HG03432 (cell line): Measurements from ENCODE around the gene POU6F2.

Source experiments
- ATAC-seq: cut with Tn5 transposase; IDR thresholded peaks from one replicate; pipeline ENCODE4 v1.9.1; 2021; ENCODE audit warnings: mild to moderate bottlenecking, moderate library complexity; ENCODE audit not compliant: unreplicated experiment

Gene POU6F2

DNA sequence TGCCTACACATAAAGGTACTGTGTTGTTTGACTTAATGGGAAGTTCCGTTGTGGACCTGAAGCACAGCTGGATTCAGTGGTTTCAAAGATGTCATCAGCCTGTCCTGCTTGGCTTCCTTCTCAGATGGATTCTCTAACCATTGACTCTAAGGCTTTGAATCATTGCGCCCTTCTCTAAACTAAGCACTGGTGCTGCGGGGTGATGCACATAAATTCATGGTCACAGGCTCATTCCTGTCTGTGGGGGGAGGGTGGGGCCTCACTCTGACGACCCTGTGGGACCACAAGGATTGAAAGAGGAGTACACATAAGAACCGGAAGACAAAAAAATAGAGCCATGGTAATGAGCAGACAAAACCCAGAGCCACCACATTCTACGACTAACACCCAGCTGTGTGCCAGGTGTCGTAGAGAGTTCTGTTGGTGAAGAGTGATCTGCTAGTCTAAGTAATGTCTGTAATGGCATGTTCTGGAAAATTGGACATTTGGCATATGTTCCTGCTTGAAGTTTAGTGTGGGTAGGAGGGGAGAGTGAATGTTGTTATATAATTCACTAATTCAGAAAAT, 491.2 kb downstream of the POU6F2 start:
- no peak for ATAC-seq

DNA sequence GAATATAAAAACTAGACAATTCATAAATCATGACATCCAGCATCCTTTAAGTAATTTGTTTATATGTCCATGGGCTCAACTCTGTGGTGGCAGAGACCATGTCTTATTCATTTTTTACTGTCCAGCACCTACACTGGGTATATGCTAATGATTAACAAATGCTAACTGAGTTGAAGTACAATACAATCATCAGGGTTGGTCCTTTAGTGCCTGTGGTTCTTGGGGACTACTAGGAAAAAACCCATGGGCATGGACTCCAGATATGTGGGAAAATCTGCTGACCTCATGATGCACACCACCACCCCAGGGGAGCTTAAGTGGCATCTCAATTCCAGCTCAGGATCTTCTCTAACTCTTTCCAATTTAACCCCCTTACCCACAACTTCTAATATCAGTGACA, 503.2 kb downstream of the POU6F2 start:
- ATAC-seq = no peak

DNA sequence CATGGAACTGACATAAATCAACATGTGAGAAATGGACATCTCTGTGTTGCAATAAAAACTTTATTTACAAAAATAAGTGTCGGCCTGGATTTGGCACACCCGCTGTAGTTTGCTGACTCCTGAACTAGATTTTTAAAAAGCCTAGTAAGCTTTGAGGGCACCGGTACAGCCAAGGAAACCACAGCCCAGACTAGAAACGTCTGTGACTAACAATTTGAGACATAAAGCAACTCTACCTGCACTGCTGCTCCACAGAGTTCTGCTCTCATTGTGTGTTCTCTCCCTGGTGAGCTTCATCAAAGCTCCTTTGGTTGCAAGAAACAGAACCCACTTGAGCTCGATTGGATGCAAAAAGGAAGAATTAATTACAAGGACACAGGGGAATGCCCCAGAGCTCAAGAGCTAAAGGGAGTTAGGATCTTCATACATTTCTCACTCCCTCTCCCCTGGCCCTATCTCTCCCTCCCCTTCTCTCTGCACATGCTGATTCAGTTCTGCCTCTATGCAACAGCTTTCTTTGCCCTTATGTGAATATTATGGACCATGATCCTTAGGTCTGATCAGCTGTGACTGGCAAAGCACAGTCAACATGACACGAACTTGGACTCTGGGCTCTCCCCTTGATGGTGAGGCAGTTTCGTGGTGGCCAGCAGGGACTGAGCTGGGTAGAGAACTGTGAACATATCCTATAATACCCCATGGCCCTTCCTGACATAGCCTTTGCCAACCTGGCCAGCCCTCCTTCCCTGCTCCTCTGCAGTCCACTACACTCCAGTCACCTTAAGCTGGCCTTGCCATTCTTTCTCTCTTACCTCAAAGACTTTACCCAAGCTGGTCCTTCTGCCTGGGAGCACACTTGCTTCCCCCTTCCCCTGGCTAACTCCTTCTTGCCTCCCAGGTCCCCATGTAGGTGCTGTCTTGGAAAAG, 511.0 kb downstream of the POU6F2 start:
- ATAC-seq = no peak

DNA sequence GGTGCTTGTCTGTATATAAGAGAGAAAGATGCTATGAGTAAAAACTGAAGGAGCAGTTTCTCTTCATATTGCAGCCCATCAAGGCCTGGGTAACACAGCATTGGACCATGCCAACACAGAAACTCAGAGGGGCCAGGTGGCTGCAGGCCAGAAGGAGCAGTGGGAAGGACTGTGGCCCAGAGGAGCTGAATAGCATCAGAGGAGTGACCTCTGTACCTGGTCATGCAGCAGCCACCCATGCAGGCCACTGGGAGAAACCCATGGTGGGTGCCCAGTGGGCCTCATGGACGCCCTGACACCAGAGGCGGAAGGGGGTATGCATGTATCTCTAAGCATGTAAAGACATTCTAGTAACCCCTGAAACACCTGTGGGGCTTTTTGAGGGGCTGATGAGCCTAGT, 512.6 kb downstream of the POU6F2 start:
- no peak for ATAC-seq

GRCh38 chr7:39493934-39494333, 516.2 kb downstream of the POU6F2 start:
- ATAC-seq = no peak

DNA sequence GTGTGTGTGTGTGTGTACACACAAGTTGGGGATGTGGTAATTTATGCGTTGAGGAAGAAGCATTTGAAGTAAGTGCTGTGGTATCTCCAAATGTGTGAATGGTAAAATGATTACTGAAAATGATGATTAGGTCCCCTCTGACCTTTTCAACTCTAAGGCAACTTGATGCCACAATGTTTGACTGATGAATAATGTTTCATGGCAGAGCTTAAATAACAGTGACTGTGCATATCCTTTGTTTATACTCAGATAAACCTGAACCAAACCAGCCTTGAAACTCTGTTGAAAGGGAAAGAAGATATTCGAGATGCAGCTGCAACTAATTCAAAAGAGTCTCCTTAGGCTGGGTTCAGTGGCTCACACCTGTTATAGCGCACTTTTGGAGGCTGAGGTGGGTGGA, 523.6 kb downstream of the POU6F2 start:
- no peak for ATAC-seq

GRCh38 chr7:39504963-39505362, 527.3 kb downstream of the POU6F2 start:
- ATAC-seq = no peak

GRCh38 chr7:39507866-39508551, 530.3 kb downstream of the POU6F2 start:
- ATAC-seq = peak; percentile 59

GRCh38 chr7:39509436-39509835, 531.7 kb downstream of the POU6F2 start:
- ATAC-seq = no peak

- ATAC-seq = no peak
Measured at GRCh38 chr7:39509912-39510311, 532.2 kb downstream of the POU6F2 start.

DNA sequence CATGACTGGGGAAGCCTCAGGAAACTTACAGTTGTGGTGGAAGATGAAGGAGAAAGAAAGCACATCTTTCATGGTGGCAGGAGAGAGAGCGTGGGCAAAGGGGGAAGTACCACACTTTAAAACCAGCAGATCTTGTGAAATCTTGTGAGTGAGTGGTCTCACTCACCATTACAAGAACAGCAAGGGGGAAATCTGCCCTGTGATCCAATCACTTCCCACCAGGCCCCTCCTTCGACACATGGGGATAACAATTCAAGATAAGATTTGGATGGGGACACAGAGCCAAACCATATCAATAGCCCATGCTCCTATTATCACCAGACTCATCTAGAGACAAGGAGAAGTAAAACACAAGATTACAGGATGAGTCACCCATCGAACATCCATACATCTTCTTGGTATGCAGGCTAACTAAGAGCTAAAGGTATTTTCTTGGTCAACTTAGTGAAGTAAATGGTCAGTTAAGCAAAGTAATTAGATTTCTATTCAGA, 533.2 kb downstream of the POU6F2 start:
- no peak for ATAC-seq

- ATAC-seq = no peak
Measured at GRCh38 chr7:39515534-39516228, 538.0 kb downstream of the POU6F2 start.

DNA sequence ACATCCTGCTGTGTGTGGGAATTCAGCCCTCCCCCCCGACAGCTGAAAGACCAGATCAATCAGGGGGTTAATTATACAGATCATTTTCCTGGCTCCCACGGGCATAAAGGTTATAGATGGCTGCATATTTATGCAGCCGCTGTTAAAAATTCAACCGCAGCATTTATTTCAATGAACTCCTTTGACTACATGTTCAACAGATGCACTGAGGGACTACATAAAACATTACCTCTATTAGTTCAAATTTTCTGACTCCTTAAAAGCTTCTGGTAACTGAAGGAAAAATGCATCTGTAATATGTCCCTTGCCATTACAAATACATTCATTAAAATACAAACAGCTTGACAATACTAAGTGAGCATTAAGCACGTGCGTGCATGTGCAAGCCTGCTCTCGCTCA, 538.8 kb downstream of the POU6F2 start:
- no peak for ATAC-seq

DNA sequence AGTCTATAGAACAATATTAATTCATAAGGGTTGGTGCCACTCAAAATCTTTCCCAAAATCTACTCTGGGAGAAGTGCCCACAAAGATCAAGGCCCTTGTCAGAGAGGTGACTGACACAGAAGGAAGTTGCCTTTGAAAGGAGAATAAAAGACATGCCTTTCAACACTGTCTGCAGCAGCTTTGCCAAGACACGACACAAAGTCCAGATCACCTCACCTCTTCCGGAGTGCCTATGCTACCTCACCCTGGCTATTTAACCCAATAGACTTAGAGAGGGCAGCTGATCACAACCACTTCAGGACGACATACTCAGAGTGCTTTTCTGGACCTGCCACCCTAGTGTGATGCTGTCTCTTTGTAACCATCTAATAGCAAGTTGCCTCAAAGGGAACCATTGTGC, 539.5 kb downstream of the POU6F2 start:
- ATAC-seq = no peak
